ENCODE results near the gene ITPR2. TPM values are rescaled to one million over a fixed set of nuclear protein-coding genes. Genes with fewer than 3 reads are reported as not detected.

ITPR2 gene
- total RNA-seq, 1 experiment from 2014 or later, result 4.0 TPM

DNA sequence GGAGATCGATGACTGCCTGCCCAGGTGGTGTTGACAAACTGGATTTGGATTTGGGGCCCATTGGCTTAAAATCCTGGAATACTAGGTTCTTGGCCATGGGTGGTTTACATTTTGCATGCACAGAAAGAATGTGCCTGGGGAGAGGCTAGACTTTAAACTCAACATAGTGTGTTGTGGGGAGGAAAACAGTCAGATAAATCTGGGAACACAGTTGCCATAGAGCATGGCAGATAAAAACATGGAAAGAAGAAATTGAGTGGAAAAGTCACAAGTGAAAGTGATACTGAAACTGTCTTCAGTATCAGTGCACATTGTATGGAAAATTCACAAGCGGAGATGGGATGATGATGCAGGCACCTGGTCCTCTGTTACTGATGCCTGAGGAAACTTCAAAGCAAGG is 542.4 kb downstream of the ITPR2 start:
- TF ChIP-seq, protein P1, sequence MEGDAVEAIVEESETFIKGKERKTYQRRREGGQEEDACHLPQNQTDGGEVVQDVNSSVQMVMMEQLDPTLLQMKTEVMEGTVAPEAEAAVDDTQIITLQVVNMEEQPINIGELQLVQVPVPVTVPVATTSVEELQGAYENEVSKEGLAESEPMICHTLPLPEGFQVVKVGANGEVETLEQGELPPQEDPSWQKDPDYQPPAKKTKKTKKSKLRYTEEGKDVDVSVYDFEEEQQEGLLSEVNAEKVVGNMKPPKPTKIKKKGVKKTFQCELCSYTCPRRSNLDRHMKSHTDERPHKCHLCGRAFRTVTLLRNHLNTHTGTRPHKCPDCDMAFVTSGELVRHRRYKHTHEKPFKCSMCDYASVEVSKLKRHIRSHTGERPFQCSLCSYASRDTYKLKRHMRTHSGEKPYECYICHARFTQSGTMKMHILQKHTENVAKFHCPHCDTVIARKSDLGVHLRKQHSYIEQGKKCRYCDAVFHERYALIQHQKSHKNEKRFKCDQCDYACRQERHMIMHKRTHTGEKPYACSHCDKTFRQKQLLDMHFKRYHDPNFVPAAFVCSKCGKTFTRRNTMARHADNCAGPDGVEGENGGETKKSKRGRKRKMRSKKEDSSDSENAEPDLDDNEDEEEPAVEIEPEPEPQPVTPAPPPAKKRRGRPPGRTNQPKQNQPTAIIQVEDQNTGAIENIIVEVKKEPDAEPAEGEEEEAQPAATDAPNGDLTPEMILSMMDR (conservative IDR thresholded peaks at IDR 0.05; ENCODE audit: low read depth, low read length), result no peak
- TF ChIP-seq EZH2 (IDR thresholded peaks at IDR 0.05; ENCODE audit: low read length, unreplicated experiment) (no peak), EZH2phosphoT487 (IDR thresholded peaks at IDR 0.05; ENCODE audit: borderline replicate concordance, low read length) (no peak)

DNA sequence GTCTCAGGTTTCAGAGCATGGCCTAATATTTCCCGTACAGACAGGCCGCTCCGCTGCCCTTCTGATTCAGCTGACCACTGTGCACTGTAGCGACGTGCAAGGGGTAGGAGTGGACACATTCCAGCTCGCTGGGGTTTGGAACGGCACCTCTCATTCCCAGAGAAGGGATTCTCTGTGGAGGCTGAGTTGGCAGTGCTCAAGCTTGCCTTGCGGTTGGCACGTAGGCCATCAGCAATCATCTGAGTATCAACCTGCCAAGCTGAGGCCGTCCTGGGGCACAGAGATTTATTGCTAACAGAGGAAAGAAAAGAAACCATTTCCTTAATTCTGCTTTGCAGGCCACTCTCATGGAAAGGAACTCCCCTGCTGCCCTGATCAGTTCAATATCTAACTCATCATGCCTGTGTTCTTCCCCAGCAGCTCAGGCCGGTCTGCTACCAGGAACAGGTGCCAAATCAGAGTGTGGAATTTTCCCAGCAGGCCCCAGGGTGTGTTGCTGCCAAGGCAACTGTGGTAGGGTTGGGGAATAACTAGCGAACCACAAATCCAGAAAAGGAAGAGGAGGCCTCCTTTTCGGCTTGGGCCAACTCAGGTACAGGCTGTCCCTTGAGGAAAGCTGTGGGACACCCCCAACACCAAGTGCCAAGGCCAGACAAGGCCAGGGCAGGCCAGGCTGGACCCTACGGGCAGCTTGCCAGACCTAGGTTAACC is 545.2 kb downstream of the ITPR2 start:
- no peak for ATAC-seq
- Histone ChIP-seq H3F3A (ENCODE audit: low read length, unreplicated experiment) (no peaks in the 10 kb centered on the region), H3K36me3 (ENCODE audit: low read depth, low read length) (no peaks in the 10 kb centered on the region), H3K9me2 (replicated peaks; ENCODE audit: low read length) (no peaks in the 10 kb centered on the region), H3K79me2 (ENCODE audit: low read length) (no peaks in the 10 kb centered on the region), H3K9ac (ENCODE audit: low read length) (no peak overlapping the region), H3K9me3 (ENCODE audit: low read length) (no peaks in the 10 kb centered on the region), H4K20me1 (ENCODE audit: low read length) (no peaks in the 10 kb centered on the region), H2AFZ (ENCODE audit: low read length) (no peak overlapping the region), H3K27me3 (ENCODE audit: low read length) (no peaks in the 10 kb centered on the region), H3K4me2 (ENCODE audit: low read length) (no peak overlapping the region), H3K4me1 (ENCODE audit: insufficient read depth, low read length) (peaks cover 6% of the 10 kb centered on the region), H3K4me3 (ENCODE audit: low read length) (no peak overlapping the region), H3K27ac (ENCODE audit: low read length) (no peak overlapping the region)
- no peak for DNase-seq
- BruUV-seq (replicated peaks), result no TSS peak
- ChIA-PET POLR2A (ENCODE audit: unreplicated experiment) (no interaction called here), CTCF (no interaction called here)
- intact Hi-C loops (cut with micrococcal nuclease), result no loop called here
- TF ChIP-seq EZH2phosphoT487 (IDR thresholded peaks at IDR 0.05; ENCODE audit: borderline replicate concordance, low read length) (no peak), EZH2 (IDR thresholded peaks at IDR 0.05; ENCODE audit: low read length, unreplicated experiment) (no peak)
- TF ChIP-seq, protein P1 (conservative IDR thresholded peaks at IDR 0.05; ENCODE audit: low read depth, low read length), result no peak

More for the DNA sequence above, 542.4 kb downstream of the ITPR2 start:
- Histone ChIP-seq H3K4me3 (ENCODE audit: low read length) (no peak overlapping the region), H4K20me1 (ENCODE audit: low read length) (no peaks in the 10 kb centered on the region), H3K27ac (ENCODE audit: low read length) (no peak overlapping the region), H3F3A (ENCODE audit: low read length, unreplicated experiment) (no peaks in the 10 kb centered on the region), H2AFZ (ENCODE audit: low read length) (no peak overlapping the region), H3K36me3 (ENCODE audit: low read depth, low read length) (no peaks in the 10 kb centered on the region), H3K9me2 (replicated peaks; ENCODE audit: low read length) (no peaks in the 10 kb centered on the region), H3K9ac (ENCODE audit: low read length) (no peak overlapping the region), H3K79me2 (ENCODE audit: low read length) (no peaks in the 10 kb centered on the region), H3K4me1 (ENCODE audit: insufficient read depth, low read length) (peaks cover 20% of the 10 kb centered on the region), H3K9me3 (ENCODE audit: low read length) (no peaks in the 10 kb centered on the region), H3K27me3 (ENCODE audit: low read length) (no peaks in the 10 kb centered on the region), H3K4me2 (ENCODE audit: low read length) (no peak overlapping the region)
- no peak for DNase-seq
- ATAC-seq, result no peak
- ChIA-PET CTCF (no interaction called here), POLR2A (ENCODE audit: unreplicated experiment) (no interaction called here)
- intact Hi-C loops (cut with micrococcal nuclease), result no loop called here
- no TSS peak for BruUV-seq (replicated peaks)

Other genes with a start within 250 kb of the ITPR2 start
- 61.8 and 74.1 TPM in 2 replicates for gene INTS13, start 104.8 kb upstream of the ITPR2 start, total RNA-seq (2014; rRNA removed)
- gene FGFR1OP2, start 105.3 kb upstream of the ITPR2 start, total RNA-seq (2014; rRNA removed), result 43.4 and 74.3 TPM in 2 replicates
- gene TM7SF3, start 181.2 kb upstream of the ITPR2 start, total RNA-seq (2014; rRNA removed), result 109 and 114 TPM in 2 replicates
- 41.8 and 59.8 TPM in 2 replicates for gene MED21, start 189.4 kb upstream of the ITPR2 start, total RNA-seq (2014; rRNA removed)
- not detected in 2 replicates for gene C12orf71, start 249.4 kb upstream of the ITPR2 start, total RNA-seq (2014; rRNA removed)

Measured in PC-3 (cell line).